Measurements from ENCODE around the gene GPR39.
"Not testable (repeated sequence)": the region's sequence is repeated elsewhere in the genome, so short reads cannot be mapped to it uniquely, and the experiment has no call there.

The GPR39 gene

DNA sequence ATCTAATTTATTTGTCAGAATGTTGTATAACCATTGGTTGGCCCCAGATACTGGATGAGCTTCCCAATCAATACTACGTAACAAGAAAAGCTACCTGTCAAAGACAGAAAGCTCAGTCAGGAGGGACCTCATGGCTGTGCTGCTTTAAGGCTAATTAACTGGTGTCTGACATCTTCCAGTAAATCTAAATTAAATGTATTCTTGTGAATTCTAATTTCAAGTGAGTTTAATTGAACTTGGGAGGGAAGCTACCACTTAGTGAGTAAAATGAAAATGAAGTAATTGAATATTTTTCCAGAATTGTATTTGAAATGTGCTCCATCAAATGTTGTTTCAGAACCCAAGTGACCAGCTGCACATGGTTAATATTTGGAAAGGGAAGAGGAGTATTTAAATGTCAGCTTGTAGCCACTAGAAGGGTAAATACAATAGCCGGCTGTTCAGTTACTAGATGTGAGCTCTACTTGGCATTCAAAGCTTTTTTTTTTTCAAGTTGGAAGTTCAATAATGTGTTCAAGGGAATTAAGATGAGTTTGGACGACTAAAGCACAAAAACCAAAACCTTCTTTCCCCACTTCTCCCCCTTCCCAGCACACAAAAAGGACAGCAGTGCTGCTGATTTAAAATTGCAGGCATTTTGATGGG, 62.0 kb downstream of the GPR39 start:
- no peak for DNase-seq (ENCODE audit: low read depth)

DNA sequence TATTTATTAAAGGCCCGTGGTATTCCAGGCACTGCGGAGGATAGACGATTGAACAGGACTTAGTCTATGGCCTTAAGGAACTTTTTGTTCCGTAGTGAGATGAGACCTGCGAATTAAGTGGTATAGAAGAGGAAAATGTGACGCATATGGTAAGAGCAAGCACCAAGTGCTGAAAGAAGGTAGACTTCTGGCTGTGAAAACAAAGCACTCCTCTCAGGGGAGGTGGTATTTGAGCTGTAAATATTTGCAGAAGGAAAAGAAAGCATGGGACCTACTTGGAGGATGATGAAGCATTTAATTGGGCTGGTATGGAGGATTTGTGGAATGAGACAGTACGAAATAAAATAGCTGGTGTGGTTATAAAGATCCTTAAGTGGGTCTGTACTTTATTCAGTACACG, 62.5 kb downstream of the GPR39 start:
- DNase-seq (ENCODE audit: low read depth): no peak
- no peak overlapping the region for H3K4me3 ChIP-seq (ENCODE audit: low read depth, low read length)

More for the DNA sequence above, 62.0 kb downstream of the GPR39 start:
- H3K4me3 ChIP-seq (ENCODE audit: low read depth, low read length): no peak overlapping the region

DNA sequence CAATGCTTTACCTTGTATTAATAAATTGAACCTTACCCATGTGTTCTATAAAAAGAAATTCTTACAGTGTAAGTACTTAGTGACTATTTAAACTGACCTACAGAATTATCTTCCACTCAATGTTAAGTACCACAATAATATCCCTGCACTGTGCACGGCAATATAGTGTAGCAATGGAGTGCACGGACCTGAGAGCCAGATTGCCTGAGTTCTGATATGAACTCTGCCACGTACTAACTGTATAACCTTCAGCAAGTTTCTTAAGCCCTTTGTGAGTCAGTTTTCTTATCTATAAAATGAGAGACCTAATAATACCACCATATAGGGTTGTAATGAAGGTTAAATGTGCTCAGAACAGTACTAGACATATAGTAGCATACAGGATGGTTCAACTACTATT, 66.2 kb downstream of the GPR39 start:
- no peak for DNase-seq (ENCODE audit: low read depth)
- no peak overlapping the region for H3K4me3 ChIP-seq (ENCODE audit: low read depth, low read length)

DNA sequence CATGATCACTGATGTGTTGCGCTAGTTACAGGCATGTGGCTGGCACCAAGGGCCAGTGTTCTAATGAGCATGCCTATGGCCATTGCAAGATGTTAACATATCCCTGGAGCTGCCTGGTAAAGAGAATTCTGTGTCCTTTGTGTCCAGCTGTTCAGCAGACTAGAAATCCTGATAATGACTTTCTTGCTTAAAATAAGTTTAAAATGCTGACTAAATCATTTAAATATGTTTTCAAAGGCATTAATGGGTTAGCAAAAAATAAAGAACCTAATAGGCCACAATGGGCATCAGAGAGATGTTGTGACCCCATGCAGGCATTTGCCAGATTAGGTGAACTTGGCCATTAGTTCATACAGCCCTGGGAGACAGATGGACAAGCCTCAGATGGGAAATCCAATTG, 67.5 kb downstream of the GPR39 start:
- H3K4me3 ChIP-seq (ENCODE audit: low read depth, low read length): no peak overlapping the region
- DNase-seq (ENCODE audit: low read depth): no peak

DNA sequence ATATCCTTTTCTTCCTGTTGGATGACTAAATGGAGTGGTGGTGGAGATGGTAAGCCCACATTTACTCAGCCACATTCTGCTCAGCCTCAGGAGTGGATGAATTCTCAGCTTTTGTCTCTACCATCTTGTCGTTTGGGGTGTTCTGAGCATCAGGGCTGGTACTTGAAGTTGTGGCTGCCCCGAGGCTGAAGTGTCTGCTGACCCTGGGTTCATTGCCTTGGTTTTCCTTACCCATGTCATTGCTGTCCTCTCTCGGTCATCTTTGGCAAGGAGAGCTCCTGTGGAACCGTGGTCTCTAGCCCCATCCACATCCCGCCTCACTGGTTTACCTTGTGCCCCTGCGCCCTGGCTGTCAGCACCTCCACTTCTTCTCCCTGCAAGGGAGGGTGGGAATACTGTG, 71.9 kb downstream of the GPR39 start:
- DNase-seq (ENCODE audit: low read depth): no peak
- H3K4me3 ChIP-seq (ENCODE audit: low read depth, low read length): no peak overlapping the region

DNA sequence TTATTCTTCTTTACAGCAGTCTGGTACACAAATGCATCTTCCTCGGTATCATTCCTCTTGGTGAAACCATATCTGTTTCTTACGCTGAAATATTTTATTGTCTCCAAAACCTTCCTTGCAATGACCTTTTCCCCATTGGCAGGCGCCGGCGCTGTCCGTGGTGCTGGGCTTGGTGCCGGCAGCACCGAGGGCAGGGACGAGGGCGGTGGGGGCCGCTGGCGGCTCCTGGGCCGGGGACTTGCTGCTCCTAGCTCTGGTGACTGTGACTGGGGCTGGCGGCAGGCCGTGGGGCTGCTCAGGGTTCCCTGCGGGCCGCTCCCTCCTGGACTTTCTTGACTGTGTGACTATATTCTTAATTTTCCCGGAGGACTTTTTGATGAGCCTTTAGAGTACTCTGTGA, 72.5 kb downstream of the GPR39 start:
- no peak overlapping the region for H3K4me3 ChIP-seq (ENCODE audit: low read depth, low read length)
- no peak for DNase-seq (ENCODE audit: low read depth)

DNA sequence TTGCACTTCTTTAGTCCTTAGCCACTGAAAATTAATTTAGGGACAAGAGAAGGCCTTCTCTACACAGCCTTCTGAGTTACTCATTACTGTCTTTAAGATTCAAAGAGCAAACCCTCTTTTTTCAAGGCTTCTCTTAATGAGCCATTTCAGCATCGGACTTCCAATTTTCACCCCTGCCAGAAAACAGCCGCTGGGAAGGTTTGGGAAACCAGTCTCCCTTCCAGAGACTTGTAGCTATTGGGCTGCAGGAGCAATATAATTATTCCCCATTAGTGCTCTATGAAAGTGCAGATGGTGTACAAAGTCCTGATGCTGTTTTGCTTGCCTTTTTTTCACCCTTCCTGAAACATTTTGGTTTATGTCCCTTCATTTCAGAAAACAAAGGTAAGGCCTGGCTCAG, 79.3 kb downstream of the GPR39 start:
- H3K4me3 ChIP-seq (ENCODE audit: low read depth, low read length): no peak overlapping the region
- no peak for DNase-seq (ENCODE audit: low read depth)

DNA sequence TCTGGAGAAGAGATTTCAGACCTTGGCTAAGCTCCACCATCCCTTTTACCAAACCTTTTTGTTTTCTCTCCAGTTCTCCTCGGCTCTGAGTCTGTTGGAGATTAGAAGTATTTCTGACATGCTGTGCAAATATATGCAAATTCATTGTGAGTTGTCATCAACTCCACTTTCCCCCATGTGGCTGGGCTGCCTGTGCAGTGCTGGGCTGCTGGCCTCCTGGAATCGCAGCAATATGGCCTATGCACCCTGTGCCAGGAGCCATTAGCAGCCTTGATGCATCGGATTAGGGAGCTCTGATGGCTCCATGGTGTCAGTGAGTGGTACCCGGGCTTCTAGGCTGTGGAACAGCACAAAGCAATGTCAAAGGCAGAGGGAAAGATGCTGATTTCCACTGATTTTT, 80.0 kb downstream of the GPR39 start:
- H3K4me3 ChIP-seq (ENCODE audit: low read depth, low read length): no peak overlapping the region
- DNase-seq (ENCODE audit: low read depth): no peak

DNA sequence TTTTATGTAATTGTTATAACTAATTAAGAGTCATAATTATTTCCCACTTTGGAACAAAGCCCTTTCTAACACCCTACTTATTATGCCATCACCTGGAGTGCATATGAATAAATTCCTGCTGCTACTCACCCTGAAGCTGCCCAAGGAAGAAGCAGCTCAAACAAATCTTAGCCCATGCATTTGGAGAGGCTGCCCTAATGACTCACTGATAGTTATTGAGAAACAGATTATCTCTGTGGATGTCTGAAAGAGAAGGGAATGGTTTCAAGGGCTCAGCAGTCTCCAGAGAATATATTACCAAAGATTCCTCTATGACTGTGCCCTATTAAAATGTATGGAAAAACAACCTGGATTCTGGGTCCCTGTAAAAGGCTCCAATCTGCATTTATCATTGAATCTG, 81.0 kb downstream of the GPR39 start:
- no peak overlapping the region for H3K4me3 ChIP-seq (ENCODE audit: low read depth, low read length)
- peak; percentile 39 for DNase-seq (ENCODE audit: low read depth)

DNA sequence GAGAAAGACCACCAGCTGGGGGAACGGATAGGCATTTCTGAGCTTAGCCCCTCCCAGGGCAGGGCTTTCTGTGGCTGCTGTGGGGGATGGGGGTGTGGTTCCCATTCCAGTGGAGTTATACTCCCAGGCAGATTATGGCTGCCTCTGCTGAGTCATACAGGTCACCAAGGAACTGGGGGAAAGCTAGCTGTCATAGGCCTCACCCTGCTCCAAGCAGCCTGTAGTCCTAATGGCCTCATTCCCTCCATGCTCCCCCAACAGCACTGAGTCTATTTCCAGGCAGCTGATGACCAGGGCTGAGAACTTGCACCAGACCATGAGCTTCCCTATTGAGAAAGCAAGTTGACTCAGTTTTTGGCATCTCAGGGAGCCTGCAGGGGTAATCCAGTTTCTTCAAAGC, 87.1 kb downstream of the GPR39 start:
- DNase-seq (ENCODE audit: low read depth): peak; percentile 49
- H3K4me3 ChIP-seq (ENCODE audit: low read depth, low read length): no peak overlapping the region

DNA sequence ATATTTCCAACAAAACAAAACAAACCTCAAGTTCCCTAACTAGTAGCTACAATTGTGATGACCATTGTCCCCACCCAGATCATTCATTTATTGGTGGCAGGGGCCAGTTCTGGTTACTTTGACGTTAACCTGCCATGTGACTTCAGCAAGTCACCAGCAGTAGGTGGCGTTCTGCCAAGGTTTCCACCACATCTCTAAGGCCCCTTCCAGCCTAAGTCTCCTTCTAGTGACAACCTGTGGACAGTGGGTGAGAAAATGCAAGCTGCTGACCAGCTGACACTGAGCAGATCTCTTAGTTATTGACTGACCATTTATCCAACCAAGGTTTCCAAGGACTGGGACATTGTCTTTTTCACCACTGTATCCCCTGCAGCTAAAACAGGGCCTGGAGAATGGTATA, 98.4 kb downstream of the GPR39 start:
- H3K4me3 ChIP-seq (ENCODE audit: low read depth, low read length): no peak overlapping the region
- no peak for DNase-seq (ENCODE audit: low read depth)

DNA sequence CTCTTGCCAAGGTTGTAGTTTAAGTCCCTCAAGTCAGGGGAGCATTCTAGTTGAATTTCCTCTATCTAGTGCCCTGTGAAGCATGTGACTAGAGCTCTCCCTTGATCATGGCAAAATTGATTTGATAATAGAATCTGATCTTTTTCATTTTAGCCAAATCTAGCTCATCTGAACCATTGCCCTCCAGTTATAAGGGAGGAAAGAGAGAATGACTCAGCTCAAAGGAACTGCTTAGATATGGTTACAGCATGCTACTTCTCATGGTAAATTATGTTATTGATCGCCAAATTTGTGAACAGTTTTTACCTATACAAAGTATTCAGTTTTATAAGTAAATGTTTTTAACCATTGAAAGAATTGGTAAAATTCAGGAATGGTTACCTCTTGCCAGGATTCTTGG, 100.8 kb downstream of the GPR39 start:
- no peak for DNase-seq (ENCODE audit: low read depth)
- H3K4me3 ChIP-seq (ENCODE audit: low read depth, low read length): no peak overlapping the region

DNA sequence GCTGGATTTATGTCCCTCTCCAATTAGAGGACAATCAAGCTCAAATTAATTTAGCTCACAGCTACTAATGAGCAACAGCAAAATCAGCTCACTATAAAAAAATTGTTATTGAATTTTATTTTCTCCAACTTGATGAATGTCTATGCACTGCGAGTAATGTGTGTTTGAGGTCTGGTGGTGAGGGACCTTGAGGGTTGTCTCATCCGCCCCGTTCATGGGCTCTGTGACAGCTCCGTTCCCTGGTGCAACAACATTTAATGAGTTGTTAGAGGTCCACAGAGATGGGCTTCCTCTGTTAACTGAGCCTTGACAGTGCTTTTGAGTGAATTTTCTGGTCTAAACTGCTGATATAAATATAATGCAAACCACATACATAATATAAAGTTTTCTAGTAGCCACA, 101.7 kb downstream of the GPR39 start:
- H3K4me3 ChIP-seq (ENCODE audit: low read depth, low read length): no peak overlapping the region
- DNase-seq (ENCODE audit: low read depth): no peak

DNA sequence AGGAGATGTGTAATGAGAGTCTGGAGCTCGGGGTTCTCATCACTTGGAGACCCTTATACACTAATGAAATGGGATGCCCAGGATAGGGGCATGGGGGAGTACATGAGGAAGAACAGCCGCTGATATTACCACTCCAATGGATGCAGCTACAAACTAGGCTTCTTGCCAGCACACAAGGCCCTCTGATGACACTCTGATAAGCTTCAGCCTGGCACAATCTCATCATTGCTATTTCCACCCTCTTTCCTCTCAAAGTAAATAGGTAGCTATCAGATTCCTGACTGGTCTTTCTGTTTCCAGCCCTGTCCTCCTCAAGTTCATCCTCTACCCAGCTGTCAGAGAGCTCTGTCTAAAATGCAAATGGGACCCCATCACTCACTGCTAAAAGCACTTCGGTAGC, 103.0 kb downstream of the GPR39 start:
- no peak for DNase-seq (ENCODE audit: low read depth)
- H3K4me3 ChIP-seq (ENCODE audit: low read depth, low read length): no peak overlapping the region

DNA sequence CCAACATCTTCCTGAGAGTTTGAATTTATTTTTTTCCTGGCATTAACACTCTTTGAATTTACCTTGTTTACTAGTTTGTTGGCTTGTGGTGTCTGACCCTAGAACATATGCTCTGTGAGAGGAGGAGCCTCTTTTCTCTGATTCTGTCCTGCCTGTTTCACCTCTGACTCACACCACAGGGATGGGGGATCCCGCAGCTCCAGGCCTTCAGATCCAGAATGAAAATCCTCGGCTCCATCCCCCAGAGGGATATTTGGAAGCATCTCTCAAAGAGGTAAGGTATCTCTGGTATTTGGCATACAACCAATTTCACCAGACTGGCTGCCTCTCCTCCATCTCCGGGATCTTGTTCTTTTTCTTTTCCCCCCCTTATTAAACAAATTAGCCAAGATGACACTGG, 104.7 kb downstream of the GPR39 start:
- no peak overlapping the region for H3K4me3 ChIP-seq (ENCODE audit: low read depth, low read length)
- DNase-seq (ENCODE audit: low read depth): peak; percentile 44

DNA sequence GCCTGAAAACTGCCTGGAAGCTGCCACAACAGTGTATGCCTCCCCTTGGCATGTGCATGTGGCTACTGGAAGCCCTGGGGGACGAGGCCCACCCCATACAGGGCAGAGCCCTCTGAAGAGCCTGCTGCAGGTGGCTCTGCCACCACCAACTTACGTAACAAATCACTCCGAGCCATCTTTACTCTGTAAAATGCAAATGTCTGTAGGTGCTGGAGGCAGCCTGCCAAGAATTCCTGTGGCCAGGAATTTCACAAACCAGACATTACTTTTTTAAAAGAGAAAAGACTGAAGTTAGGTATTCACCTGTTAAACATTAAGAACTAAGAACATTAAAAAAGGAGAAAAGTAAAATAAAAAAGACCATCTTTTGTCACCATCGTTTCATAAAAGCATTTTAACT, 106.3 kb downstream of the GPR39 start:
- no peak for DNase-seq (ENCODE audit: low read depth)
- no peak overlapping the region for H3K4me3 ChIP-seq (ENCODE audit: low read depth, low read length)

DNA sequence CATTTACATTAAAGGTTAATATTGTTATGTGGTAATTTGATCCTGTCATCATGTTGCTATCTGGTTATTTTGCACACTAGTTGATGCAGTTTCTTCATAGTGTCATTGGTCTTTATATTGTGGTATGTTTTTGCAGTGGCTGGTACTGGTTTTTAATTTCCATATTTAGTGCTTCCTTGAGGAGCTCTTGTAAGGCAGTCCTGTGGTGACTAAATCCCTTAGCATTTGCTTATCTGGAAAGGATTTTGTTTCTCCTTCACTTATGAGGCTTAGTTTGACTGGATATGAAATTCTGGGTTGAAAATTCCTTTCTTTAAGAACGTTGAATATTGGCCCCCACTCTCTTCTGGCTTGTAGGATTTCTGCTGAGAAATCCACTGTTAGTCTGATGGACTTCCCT, 120.5 kb downstream of the GPR39 start:
- not testable (repeated sequence) for DNase-seq (ENCODE audit: low read depth)

DNA sequence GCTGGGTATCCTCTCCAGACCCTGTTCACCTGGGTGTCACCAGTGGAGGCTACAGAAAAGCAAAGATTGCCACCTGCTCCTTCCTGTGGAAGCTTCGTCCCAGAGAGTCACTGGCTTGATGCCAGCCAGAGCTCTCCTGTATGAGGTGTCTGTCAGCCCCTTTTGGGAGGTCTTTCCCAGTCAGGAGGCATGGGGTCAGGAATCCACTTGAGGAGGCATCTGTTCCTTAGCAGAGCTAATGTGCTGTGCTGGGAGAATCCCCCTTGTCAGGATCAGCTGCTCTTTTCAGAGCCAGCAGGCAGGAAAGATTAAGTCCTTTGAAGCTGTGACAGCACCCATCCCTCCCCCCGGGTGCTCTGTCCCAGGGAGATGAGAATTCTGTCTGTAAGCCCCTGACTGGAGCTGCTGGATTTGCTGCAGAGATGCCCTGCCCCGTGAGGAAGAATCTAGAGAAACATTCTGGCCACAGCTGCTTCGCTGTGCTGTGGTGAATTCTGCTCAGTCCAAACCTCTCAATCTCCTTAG, 121.8 kb downstream of the GPR39 start:
- no peak overlapping the region for H3K4me3 ChIP-seq (ENCODE audit: low read depth, low read length)
- DNase-seq (ENCODE audit: low read depth): no peak

More for the DNA sequence above, 120.5 kb downstream of the GPR39 start:
- H3K4me3 ChIP-seq (ENCODE audit: low read depth, low read length): not testable (repeated sequence)

DNA sequence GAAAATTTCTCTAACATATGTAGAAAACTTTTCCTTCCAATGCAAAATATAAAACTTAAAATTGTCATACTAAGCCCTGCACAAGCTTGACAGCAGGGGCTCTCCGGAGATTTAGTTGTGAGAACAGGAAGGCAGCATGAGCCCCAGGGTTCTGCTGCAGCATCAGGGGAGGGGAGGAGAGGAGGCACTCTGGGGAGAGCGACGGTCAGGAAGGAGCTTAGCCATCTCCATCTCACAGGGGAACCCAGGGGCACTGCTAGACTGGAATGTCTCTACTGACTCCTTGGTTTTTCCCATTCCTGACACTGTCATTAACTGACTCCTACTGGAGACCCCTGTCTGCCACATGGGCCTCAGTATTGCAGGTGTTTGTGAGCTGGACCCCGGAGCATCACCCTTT, 123.6 kb downstream of the GPR39 start:
- H3K4me3 ChIP-seq (ENCODE audit: low read depth, low read length): no peak overlapping the region
- no peak for DNase-seq (ENCODE audit: low read depth)

DNA sequence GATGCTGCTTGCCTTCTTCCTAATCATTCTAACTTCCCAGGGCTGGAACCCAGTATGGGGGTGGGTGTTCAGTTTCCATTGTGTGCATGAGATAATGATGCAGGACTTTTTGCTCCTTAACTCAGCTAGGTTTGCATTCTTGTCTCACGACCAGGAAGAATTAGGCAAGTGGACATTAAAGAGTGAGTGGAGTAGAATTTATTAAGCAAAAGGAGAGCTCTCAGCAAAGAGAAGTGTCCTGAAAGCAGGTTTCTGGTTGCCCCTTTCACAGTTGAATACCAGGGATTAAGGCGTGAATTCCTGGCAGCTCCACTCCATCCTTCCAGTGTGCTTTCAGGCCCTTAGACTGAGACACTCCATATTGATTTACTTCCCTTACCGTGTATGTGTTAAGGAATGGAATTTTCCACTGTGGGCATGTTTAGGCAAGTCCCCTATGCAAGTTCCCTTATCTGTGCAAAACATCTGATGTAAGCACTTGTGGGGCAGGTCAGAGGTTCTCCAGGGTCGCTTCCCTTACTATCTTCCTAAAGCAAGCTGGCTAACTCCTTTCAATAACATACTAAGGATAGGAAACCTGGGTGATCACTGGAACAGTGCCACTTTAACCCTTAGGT, 126.5 kb downstream of the GPR39 start:
- H3K4me3 ChIP-seq (ENCODE audit: low read depth, low read length): no peak overlapping the region
- DNase-seq (ENCODE audit: low read depth): no peak

DNA sequence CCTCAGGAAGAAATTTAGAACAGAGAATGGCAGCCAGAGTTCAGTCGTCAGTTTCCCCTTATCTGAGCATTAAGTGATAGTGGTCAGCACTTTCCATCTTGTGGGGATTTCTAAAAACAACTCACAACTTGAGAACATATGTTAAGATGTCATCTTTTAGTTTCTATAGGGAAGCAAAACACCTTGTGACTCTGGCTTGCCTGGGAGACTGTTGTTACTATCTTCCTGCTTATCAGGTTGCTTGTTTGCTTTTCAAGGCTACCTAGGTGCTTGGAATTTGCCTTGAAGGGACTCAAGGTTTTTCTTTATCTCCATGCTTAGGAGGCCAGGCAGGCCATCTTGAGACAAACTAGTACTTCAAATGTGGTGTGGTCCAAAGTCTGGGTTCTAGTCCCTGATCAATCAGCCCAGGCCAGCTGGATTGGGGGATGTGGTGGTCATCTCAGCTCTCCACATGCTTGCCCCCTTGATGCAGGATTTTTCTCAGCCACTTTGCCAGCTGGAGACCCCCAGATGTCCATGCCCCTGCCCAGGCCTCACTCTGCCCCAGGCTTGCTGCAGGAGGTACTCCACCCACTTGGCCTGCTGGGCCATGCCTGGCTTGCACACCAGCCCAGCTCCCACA, 127.5 kb downstream of the GPR39 start:
- no peak for DNase-seq (ENCODE audit: low read depth)
- no peak overlapping the region for H3K4me3 ChIP-seq (ENCODE audit: low read depth, low read length)

Data from skeletal muscle cell (primary cell).